ENCODE data around the gene KCNE5.
"Not testable (repeated sequence)": the region's sequence is repeated elsewhere in the genome, so short reads cannot be mapped to it uniquely, and the experiment has no call there.

KCNE5 gene

GRCh38 chrX:109624641-109625616 is at the start of gene KCNE5:
Gene KCNE5 (minus strand): TSS chrX:109625172. CDS start chrX:109625020, 152 bp downstream.
- H3K4me1 Mint-ChIP-seq (ENCODE audit: low read depth) = no peaks in the 10 kb centered on the region
- no peaks in the 10 kb centered on the region for H3K27me3 Mint-ChIP-seq (ENCODE audit: low read depth)
- no peak within 1 kb of the TSS for H3K4me3 Mint-ChIP-seq
- H3K9me3 Mint-ChIP-seq = no peaks in the 10 kb centered on the region
- no peak within 1 kb of the TSS for H3K27ac Mint-ChIP-seq
- H3K36me3 Mint-ChIP-seq (ENCODE audit: low read depth) = peaks cover 2% of the 10 kb centered on the region

- Mint-ChIP-seq H3K4me1 (ENCODE audit: low read depth) (peaks cover 4% of the 10 kb centered on the region), H3K27ac (no peak overlapping the region), H3K9me3 (no peaks in the 10 kb centered on the region), H3K36me3 (ENCODE audit: low read depth) (peaks cover 16% of the 10 kb centered on the region), H3K4me3 (no peak overlapping the region), H3K27me3 (ENCODE audit: low read depth) (no peaks in the 10 kb centered on the region)
Observed at GRCh38 chrX:109672239-109672638, 47.3 kb upstream of the KCNE5 start.

GRCh38 chrX:109671170-109671569 is 46.2 kb upstream of the KCNE5 start:
- not testable (repeated sequence) for H3K27me3 Mint-ChIP-seq (ENCODE audit: low read depth); H3K4me1 Mint-ChIP-seq (ENCODE audit: low read depth); H3K27ac Mint-ChIP-seq; H3K9me3 Mint-ChIP-seq; H3K4me3 Mint-ChIP-seq
- peaks cover 17% of the 10 kb centered on the region for H3K36me3 Mint-ChIP-seq (ENCODE audit: low read depth)

GRCh38 chrX:109667986-109668385 is 43.0 kb upstream of the KCNE5 start:
- no peak overlapping the region for H3K27ac Mint-ChIP-seq
- H3K27me3 Mint-ChIP-seq (ENCODE audit: low read depth) = no peaks in the 10 kb centered on the region
- H3K4me3 Mint-ChIP-seq = no peak overlapping the region
- no peaks in the 10 kb centered on the region for H3K4me1 Mint-ChIP-seq (ENCODE audit: low read depth)
- no peaks in the 10 kb centered on the region for H3K9me3 Mint-ChIP-seq
- H3K36me3 Mint-ChIP-seq (ENCODE audit: low read depth) = peaks cover 34% of the 10 kb centered on the region

- Mint-ChIP-seq H3K27ac (no peak overlapping the region), H3K36me3 (ENCODE audit: low read depth) (peaks cover 58% of the 10 kb centered on the region), H3K4me3 (no peak overlapping the region), H3K27me3 (ENCODE audit: low read depth) (no peaks in the 10 kb centered on the region), H3K9me3 (peaks cover 10% of the 10 kb centered on the region), H3K4me1 (ENCODE audit: low read depth) (peaks cover 3% of the 10 kb centered on the region)
Observed at GRCh38 chrX:109660435-109661143, 35.6 kb upstream of the KCNE5 start.

- Mint-ChIP-seq H3K36me3 (ENCODE audit: low read depth) (peaks cover 52% of the 10 kb centered on the region), H3K4me3 (no peak overlapping the region), H3K27ac (no peak overlapping the region), H3K9me3 (peaks cover 10% of the 10 kb centered on the region), H3K4me1 (ENCODE audit: low read depth) (peaks cover 3% of the 10 kb centered on the region), H3K27me3 (ENCODE audit: low read depth) (no peaks in the 10 kb centered on the region)
Observed at GRCh38 chrX:109658391-109658790, 33.4 kb upstream of the KCNE5 start.

GRCh38 chrX:109657364-109657763 is 32.4 kb upstream of the KCNE5 start:
- not testable (repeated sequence) for H3K27ac Mint-ChIP-seq; H3K27me3 Mint-ChIP-seq (ENCODE audit: low read depth)
- peaks cover 46% of the 10 kb centered on the region for H3K36me3 Mint-ChIP-seq (ENCODE audit: low read depth)

GRCh38 chrX:109656774-109657173 is 31.8 kb upstream of the KCNE5 start:
- Mint-ChIP-seq H3K9me3 (peaks cover 10% of the 10 kb centered on the region), H3K4me3 (no peak overlapping the region), H3K27me3 (ENCODE audit: low read depth) (no peaks in the 10 kb centered on the region), H3K27ac (no peak overlapping the region), H3K36me3 (ENCODE audit: low read depth) (peaks cover 43% of the 10 kb centered on the region), H3K4me1 (ENCODE audit: low read depth) (peaks cover 3% of the 10 kb centered on the region)

More at GRCh38 chrX:109657364-109657763, 32.4 kb upstream of the KCNE5 start:
- not testable (repeated sequence) for H3K4me3 Mint-ChIP-seq; H3K9me3 Mint-ChIP-seq; H3K4me1 Mint-ChIP-seq (ENCODE audit: low read depth)

GRCh38 chrX:109655502-109656201 is 30.7 kb upstream of the KCNE5 start:
- Mint-ChIP-seq H3K27ac (no peak overlapping the region), H3K9me3 (peaks cover 10% of the 10 kb centered on the region), H3K4me1 (ENCODE audit: low read depth) (peaks cover 3% of the 10 kb centered on the region), H3K4me3 (no peak overlapping the region), H3K36me3 (ENCODE audit: low read depth) (peaks cover 41% of the 10 kb centered on the region), H3K27me3 (ENCODE audit: low read depth) (no peaks in the 10 kb centered on the region)

- H3K27ac Mint-ChIP-seq = no peak overlapping the region
- peaks cover 32% of the 10 kb centered on the region for H3K36me3 Mint-ChIP-seq (ENCODE audit: low read depth)
- peaks cover 10% of the 10 kb centered on the region for H3K9me3 Mint-ChIP-seq
- H3K27me3 Mint-ChIP-seq (ENCODE audit: low read depth) = no peaks in the 10 kb centered on the region
- peaks cover 3% of the 10 kb centered on the region for H3K4me1 Mint-ChIP-seq (ENCODE audit: low read depth)
- H3K4me3 Mint-ChIP-seq = no peak overlapping the region
Observed at GRCh38 chrX:109654516-109655109, 29.6 kb upstream of the KCNE5 start.

- H3K36me3 Mint-ChIP-seq (ENCODE audit: low read depth) = peaks cover 12% of the 10 kb centered on the region
- H3K27me3 Mint-ChIP-seq (ENCODE audit: low read depth); H3K27ac Mint-ChIP-seq; H3K4me1 Mint-ChIP-seq (ENCODE audit: low read depth); H3K4me3 Mint-ChIP-seq; H3K9me3 Mint-ChIP-seq: not testable (repeated sequence)
Observed at GRCh38 chrX:109644671-109645070, 19.7 kb upstream of the KCNE5 start.

- Mint-ChIP-seq H3K9me3 (no peaks in the 10 kb centered on the region), H3K27me3 (ENCODE audit: low read depth) (no peaks in the 10 kb centered on the region), H3K27ac (no peak overlapping the region), H3K4me3 (no peak overlapping the region), H3K4me1 (ENCODE audit: low read depth) (peaks cover 13% of the 10 kb centered on the region), H3K36me3 (ENCODE audit: low read depth) (peaks cover 12% of the 10 kb centered on the region)
Observed at GRCh38 chrX:109643687-109644086, 18.7 kb upstream of the KCNE5 start.

- H3K4me1 Mint-ChIP-seq (ENCODE audit: low read depth) = peaks cover 22% of the 10 kb centered on the region
- H3K9me3 Mint-ChIP-seq = no peaks in the 10 kb centered on the region
- H3K27me3 Mint-ChIP-seq (ENCODE audit: low read depth) = no peaks in the 10 kb centered on the region
- H3K27ac Mint-ChIP-seq = peak overlapping the region; percentile 83
- H3K4me3 Mint-ChIP-seq = peak overlapping the region; percentile 12
- peaks cover 18% of the 10 kb centered on the region for H3K36me3 Mint-ChIP-seq (ENCODE audit: low read depth)
Observed at GRCh38 chrX:109638158-109638557, 13.2 kb upstream of the KCNE5 start.

- not testable (repeated sequence) for H3K27me3 Mint-ChIP-seq (ENCODE audit: low read depth); H3K27ac Mint-ChIP-seq; H3K4me3 Mint-ChIP-seq; H3K9me3 Mint-ChIP-seq
- H3K36me3 Mint-ChIP-seq (ENCODE audit: low read depth) = peaks cover 18% of the 10 kb centered on the region
- peaks cover 22% of the 10 kb centered on the region for H3K4me1 Mint-ChIP-seq (ENCODE audit: low read depth)
Observed at GRCh38 chrX:109637477-109637876, 12.5 kb upstream of the KCNE5 start.

Data from T-helper 1 cell treated with Interleukin-12 subunit alpha and Interleukin-12 subunit beta and Interleukin-4 antibody, amounts not matched to agents 30 μg/mL and 1 μg/mL, for 36 hours (primary cell).